Caki2 (cell line): ENCODE data around the gene KCNQ2. TPM values are rescaled to one million over a fixed set of nuclear protein-coding genes. Genes with fewer than 3 reads are reported as not detected.

Source experiments
- DNase-seq: peaks from one replicate; pipeline ENCODE4 v3.0.0-alpha.2; 2015; ENCODE audit warnings: low read depth
- in situ Hi-C: cut with HindIII; loops from 2 replicates; pipeline ENCODE4 v1.10.0; 2016; ENCODE audit warnings: low sequenced_read_pairs, low pct_unique_long_range_greater_than_20kb, mixed read lengths
- total RNA-seq: library from RNA; depleted of rRNA; stranded (reverse); fragments of >200 nt; shearing (Covaris generic); gene quantifications from 2 replicates; pipeline ENCODE4 v1.2.3, GENCODE V29; 2014; ENCODE audit warnings: low replicate concordance; rRNA removed

The KCNQ2 gene
- total RNA-seq, 1 experiment from 2014 or later, result 10.0 TPM

GRCh38 chr20:63351811-63352591 is 120.5 kb downstream of the KCNQ2 start:
- in situ Hi-C loops, result no loop called here
- DNase-seq, result no peak

- in situ Hi-C loops, result no loop called here
- DNase-seq, result no peak
Observed at GRCh38 chr20:63351326-63351700, 121.1 kb downstream of the KCNQ2 start.

- no peak for DNase-seq
- in situ Hi-C loops, result no loop called here
Observed at GRCh38 chr20:63350597-63351325, 121.7 kb downstream of the KCNQ2 start.

Other genes starting within 250 kb of the KCNQ2 start
- not detected in 2 replicates for gene BIRC7, start 236.8 kb downstream of the KCNQ2 start, total RNA-seq
- 2.9 and 5.0 TPM in 2 replicates for gene NKAIN4, start 218.2 kb downstream of the KCNQ2 start, total RNA-seq
- gene ARFGAP1, start 199.8 kb downstream of the KCNQ2 start, total RNA-seq, result 139 and 172 TPM in 2 replicates
- gene COL20A1, start 179.5 kb downstream of the KCNQ2 start, total RNA-seq, result 0.14 and 0.87 TPM in 2 replicates
- gene CHRNA4, start 111.3 kb downstream of the KCNQ2 start, total RNA-seq, result not detected in 2 replicates
- gene EEF1A2, start 26.4 kb upstream of the KCNQ2 start, total RNA-seq, result 249 and 281 TPM in 2 replicates
- gene PPDPF, start 48.1 kb upstream of the KCNQ2 start, total RNA-seq, result 35.9 and 103 TPM in 2 replicates
- gene PTK6, start 64.7 kb upstream of the KCNQ2 start, total RNA-seq, result 3.2 and 4.4 TPM in 2 replicates
- not detected in 2 replicates for gene SRMS, start 75.1 kb upstream of the KCNQ2 start, total RNA-seq
- gene FNDC11, start 81.5 kb upstream of the KCNQ2 start, total RNA-seq, result 1.1 and 8.2 TPM in 2 replicates
- 26.3 and 30.3 TPM in 2 replicates for gene HELZ2, start 101.6 kb upstream of the KCNQ2 start, total RNA-seq
- 9.6 and 18.1 TPM in 2 replicates for gene GMEB2, start 154.4 kb upstream of the KCNQ2 start, total RNA-seq
- 70.6 and 73.0 TPM in 2 replicates for gene STMN3, start 180.8 kb upstream of the KCNQ2 start, total RNA-seq
- 12.5 and 13.6 TPM in 2 replicates for gene RTEL1, start 185.7 kb upstream of the KCNQ2 start, total RNA-seq
- 1.5 TPM in 1 of 2 replicates, not detected in the other for gene TNFRSF6B, start 224.0 kb upstream of the KCNQ2 start, total RNA-seq
- gene ARFRP1, start 235.3 kb upstream of the KCNQ2 start, total RNA-seq, result 57.0 and 69.7 TPM in 2 replicates
- gene ZGPAT, start 235.4 kb upstream of the KCNQ2 start, total RNA-seq, result 44.3 and 49.9 TPM in 2 replicates